HG02870 (cell line): ENCODE measurements around the gene DDA1.

Experiments
- ATAC-seq: cut with Tn5 transposase; IDR thresholded peaks from one replicate; pipeline ENCODE4 v1.9.1; 2021; ENCODE audit warnings: mild to moderate bottlenecking, moderate library complexity; ENCODE audit not compliant: unreplicated experiment

The DDA1 gene

GRCh38 chr19:17311455-17312188 is 2.3 kb downstream of the DDA1 start:
- ATAC-seq, result no peak

- ATAC-seq, result no peak
Measured at GRCh38 chr19:17312189-17313113, 3.1 kb downstream of the DDA1 start.

GRCh38 chr19:17314007-17314593 is 4.7 kb downstream of the DDA1 start:
- no peak for ATAC-seq

GRCh38 chr19:17318966-17319365 is 9.6 kb downstream of the DDA1 start:
- ATAC-seq, result no peak

GRCh38 chr19:17319473-17320238 is 10.3 kb downstream of the DDA1 start:
- ATAC-seq, result no peak

- no peak for ATAC-seq
Measured at GRCh38 chr19:17320435-17320834, 11.1 kb downstream of the DDA1 start.

- no peak for ATAC-seq
Measured at GRCh38 chr19:17321655-17322489, 12.5 kb downstream of the DDA1 start.

- ATAC-seq, result no peak
Measured at GRCh38 chr19:17322854-17323253, 13.5 kb downstream of the DDA1 start.

- ATAC-seq, result no peak
Measured at GRCh38 chr19:17323300-17323963, 14.1 kb downstream of the DDA1 start.

- no peak for ATAC-seq
Measured at GRCh38 chr19:17323964-17324332, 14.6 kb downstream of the DDA1 start.

- ATAC-seq, result no peak
Measured at GRCh38 chr19:17324357-17325114, 15.2 kb downstream of the DDA1 start.

GRCh38 chr19:17325133-17325532 is 15.8 kb downstream of the DDA1 start:
- ATAC-seq, result no peak

GRCh38 chr19:17325881-17326594 is 16.7 kb downstream of the DDA1 start:
- ATAC-seq, result no peak

GRCh38 chr19:17326595-17326966 is 17.2 kb downstream of the DDA1 start:
- no peak for ATAC-seq

- ATAC-seq, result no peak
Measured at GRCh38 chr19:17327068-17327653, 17.8 kb downstream of the DDA1 start.

- no peak for ATAC-seq
Measured at GRCh38 chr19:17327654-17328516, 18.5 kb downstream of the DDA1 start.
